Measurements from ENCODE around the gene GRP. TPM values are rescaled to one million over a fixed set of nuclear protein-coding genes. Genes with fewer than 3 reads are reported as not detected.

GRP gene
- not detected in 5 replicates for total RNA-seq (2022; extraction: Qiagen RNA extraction; ENCODE audit: low read depth)

GRCh38 chr18:59219672-59220163 lies at the start of gene GRP:
GRP (plus strand) TSS chr18:59220158; CDS start chr18:59220266, 108 bp downstream.

GRCh38 chr18:59272891-59273758 lies 53.2 kb downstream of the GRP start, which contains the start of gene RAX:
RAX (minus strand) TSS chr18:59273454; CDS start chr18:59273206, 248 bp downstream.

Other genes starting within 250 kb of the GRP start
- 51.4 to 68.1 TPM (median 63.9 TPM) in 5 replicates for gene SEC11C, start 80.3 kb upstream of the GRP start, total RNA-seq (2022; extraction: Qiagen RNA extraction; ENCODE audit: low read depth)
- not detected in 5 replicates for gene RAX, start 53.3 kb downstream of the GRP start, total RNA-seq (2022; extraction: Qiagen RNA extraction; ENCODE audit: low read depth)
- not detected in 5 replicates for gene CPLX4, start 98.5 kb downstream of the GRP start, total RNA-seq (2022; extraction: Qiagen RNA extraction; ENCODE audit: low read depth)
- 28.7 to 49.7 TPM (median 31.9 TPM) in 5 replicates for gene LMAN1, start 139.1 kb downstream of the GRP start, total RNA-seq (2022; extraction: Qiagen RNA extraction; ENCODE audit: low read depth)

All from A549 treated with CpdA at 1 μM for 4 hours (cell line).